Type B pancreatic cell (in vitro differentiated cells): Measurements from ENCODE around the gene ANXA9. TPM values are rescaled to one million over a fixed set of nuclear protein-coding genes. Genes with fewer than 3 reads are reported as not detected.

Experiments
- DNase-seq: peaks from one replicate; pipeline ENCODE4 v3.0.0; 2021; ENCODE audit warnings: mixed read lengths; ENCODE audit not compliant: unreplicated experiment; ENCODE audit errors: extremely low spot score
- H3K27ac Mint-ChIP-seq: 2 replicates; pipeline ENCODE4 v1.8.0; 2021; ENCODE audit warnings: mild to moderate bottlenecking, mixed read lengths
- H3K27me3 Mint-ChIP-seq: 2 replicates; pipeline ENCODE4 v1.8.0; 2021; ENCODE audit warnings: mixed read lengths
- H3K36me3 Mint-ChIP-seq: 2 replicates; pipeline ENCODE4 v1.8.0; 2021; ENCODE audit warnings: mixed read lengths
- H3K4me1 Mint-ChIP-seq: one replicate; pipeline ENCODE4 v1.8.0; 2021; ENCODE audit warnings: mixed read lengths; ENCODE audit not compliant: unreplicated experiment
- H3K4me3 Mint-ChIP-seq: 2 replicates; pipeline ENCODE4 v1.8.0; 2021; ENCODE audit warnings: mild to moderate bottlenecking, mixed read lengths
- H3K9me3 Mint-ChIP-seq: 2 replicates; pipeline ENCODE4 v1.8.0; 2021; ENCODE audit warnings: mixed read lengths
- CTCF ChIP-seq: fragments of 200-600 bp; sonication (generic); conservative IDR thresholded peaks from 2 replicates; pipeline ENCODE4 v1.5.0; 2021; ENCODE audit warnings: antibody characterized with exemption, mild to moderate bottlenecking
- long read RNA-seq: library from polyadenylated mRNA; unstranded; transcript quantifications from one replicate; pipeline ENCODE4 v2.0.0, GENCODE V29; 2020
- total RNA-seq: library from RNA; stranded (reverse); gene quantifications from 2 replicates; pipeline ENCODE4 v1.2.1, GENCODE V29; 2021; ENCODE audit warnings: low replicate concordance

Gene ANXA9
- 5.8 and 9.5 TPM in 2 replicates for total RNA-seq
- long read RNA-seq, transcript ANXA9-201 (14 exons, 1,826 nt) = major isoform, 56 of 70 reads
- long read RNA-seq, partial matches to known transcripts = 1 of 70 reads
- long read RNA-seq, other reads (novel, unspliced or antisense) = 13 of 70 reads

- Mint-ChIP-seq H3K4me1 (peaks cover 20% of the 10 kb centered on the region), H3K4me3 (peak within 1 kb of the TSS; percentile 61), H3K27ac (peak within 1 kb of the TSS; percentile 95), H3K9me3 (no peaks in the 10 kb centered on the region), H3K36me3 (no peaks in the 10 kb centered on the region), H3K27me3 (no peaks in the 10 kb centered on the region)
- TF ChIP-seq CTCF = no peak
- DNase-seq = no peak
Observed at GRCh38 chr1:150981805-150982712, at the start of gene ANXA9. Gene ANXA9, plus strand, starts transcription at chr1:150982292. Its CDS starts 814 bp downstream, at chr1:150983106.

GRCh38 chr1:150944856-150945255 is 37.2 kb upstream of the ANXA9 start:
- Mint-ChIP-seq H3K36me3 (peaks cover 42% of the 10 kb centered on the region), H3K27me3 (no peaks in the 10 kb centered on the region), H3K4me3 (no peak overlapping the region), H3K9me3 (no peaks in the 10 kb centered on the region), H3K27ac (no peak overlapping the region), H3K4me1 (no peaks in the 10 kb centered on the region)
- TF ChIP-seq CTCF = no peak
- no peak for DNase-seq

GRCh38 chr1:150954708-150955107 is 27.4 kb upstream of the ANXA9 start:
- DNase-seq = no peak
- peaks cover 45% of the 10 kb centered on the region for H3K36me3 Mint-ChIP-seq
- H3K27ac Mint-ChIP-seq = no peak overlapping the region
- peaks cover 5% of the 10 kb centered on the region for H3K9me3 Mint-ChIP-seq
- TF ChIP-seq CTCF = no peak
- no peak overlapping the region for H3K4me3 Mint-ChIP-seq
- H3K27me3 Mint-ChIP-seq = no peaks in the 10 kb centered on the region
- no peaks in the 10 kb centered on the region for H3K4me1 Mint-ChIP-seq

- Mint-ChIP-seq H3K27me3 (no peaks in the 10 kb centered on the region), H3K4me1 (no peaks in the 10 kb centered on the region), H3K4me3 (no peak overlapping the region), H3K9me3 (peaks cover 5% of the 10 kb centered on the region), H3K27ac (no peak overlapping the region), H3K36me3 (peaks cover 47% of the 10 kb centered on the region)
- no peak for TF ChIP-seq CTCF
- no peak for DNase-seq
Observed at GRCh38 chr1:150955280-150955679, 26.8 kb upstream of the ANXA9 start.

- Mint-ChIP-seq H3K9me3 (peaks cover 5% of the 10 kb centered on the region), H3K27me3 (no peaks in the 10 kb centered on the region), H3K27ac (no peak overlapping the region), H3K4me3 (no peak overlapping the region), H3K4me1 (no peaks in the 10 kb centered on the region), H3K36me3 (peaks cover 44% of the 10 kb centered on the region)
- no peak for DNase-seq
- TF ChIP-seq CTCF = no peak
Observed at GRCh38 chr1:150957666-150958065, 24.4 kb upstream of the ANXA9 start.
